DMS114 treated with DMSO at 0.1 percent for 48 hours (cell line): ENCODE results near the gene P2RY2.
"Not testable (repeated sequence)": the region's sequence is repeated elsewhere in the genome, so short reads cannot be mapped to it uniquely, and the experiment has no call there.

Experiments used
- DNase-seq: peaks from one replicate; lab custom pipeline; 2025; ENCODE audit not compliant: unreplicated experiment; lab: John Stamatoyannopoulos, UW

Gene P2RY2

GRCh38 chr11:73226297-73227006, 8.4 kb downstream of the P2RY2 start:
- DNase-seq: no peak

GRCh38 chr11:73227571-73228211, 9.6 kb downstream of the P2RY2 start:
- DNase-seq: no peak

- DNase-seq: no peak
Observed at GRCh38 chr11:73228268-73229134, 10.4 kb downstream of the P2RY2 start.

GRCh38 chr11:73229321-73229895, 11.3 kb downstream of the P2RY2 start:
- no peak for DNase-seq

GRCh38 chr11:73229896-73230875, 12.1 kb downstream of the P2RY2 start:
- DNase-seq: no peak

GRCh38 chr11:73230931-73231330, 12.8 kb downstream of the P2RY2 start:
- no peak for DNase-seq

GRCh38 chr11:73232487-73232886, 14.4 kb downstream of the P2RY2 start:
- not testable (repeated sequence) for DNase-seq

- no peak for DNase-seq
Observed at GRCh38 chr11:73233211-73233610, 15.1 kb downstream of the P2RY2 start.

- no peak for DNase-seq
Observed at GRCh38 chr11:73233692-73234470, 15.8 kb downstream of the P2RY2 start.

GRCh38 chr11:73234471-73235181, 16.5 kb downstream of the P2RY2 start:
- no peak for DNase-seq

GRCh38 chr11:73235236-73235786, 17.2 kb downstream of the P2RY2 start:
- no peak for DNase-seq

- DNase-seq: no peak
Observed at GRCh38 chr11:73236205-73236765, 18.2 kb downstream of the P2RY2 start.

- DNase-seq: no peak
Observed at GRCh38 chr11:73236854-73237253, 18.8 kb downstream of the P2RY2 start.

- no peak for DNase-seq
Observed at GRCh38 chr11:73237471-73238290, 19.6 kb downstream of the P2RY2 start.

- DNase-seq: no peak
Observed at GRCh38 chr11:73239111-73239521, 21.0 kb downstream of the P2RY2 start.

GRCh38 chr11:73239571-73240189, 21.6 kb downstream of the P2RY2 start:
- DNase-seq: no peak
